H9 (cell line): ENCODE data around the gene AP3S2. TPM values are rescaled to one million over a fixed set of nuclear protein-coding genes. Genes with fewer than 3 reads are reported as not detected.

Experiments used
- DNase-seq: peaks from one replicate; pipeline ENCODE4 v3.0.0-alpha.2; 2017
- H2AFZ ChIP-seq: one replicate; pipeline ENCODE4 v1.6.1; 2013; ENCODE audit warnings: mild to moderate bottlenecking, low read length, control low read depth, moderate library complexity
- H2AK5ac ChIP-seq: 2 replicates; pipeline ENCODE4 v1.6.1; 2013; ENCODE audit warnings: low read length, control low read depth, mixed read lengths; ENCODE audit not compliant: insufficient read length
- H2BK120ac ChIP-seq: one replicate; pipeline ENCODE4 v1.6.1; 2013; ENCODE audit warnings: low read depth, mild to moderate bottlenecking, low read length, control low read depth, inconsistent platforms; ENCODE audit not compliant: poor library complexity, severe bottlenecking
- H2BK12ac ChIP-seq: 2 replicates; pipeline ENCODE4 v1.6.1; 2013; ENCODE audit warnings: low read length, control low read depth, mixed read lengths, low read depth; ENCODE audit not compliant: insufficient read length
- H2BK15ac ChIP-seq: 2 replicates; pipeline ENCODE4 v1.6.1; 2013; ENCODE audit warnings: low read depth, low read length, control low read depth
- H2BK20ac ChIP-seq: one replicate; pipeline ENCODE4 v1.6.1; 2013; ENCODE audit warnings: low read depth, mild to moderate bottlenecking, low read length, control low read depth, inconsistent platforms; ENCODE audit not compliant: poor library complexity, severe bottlenecking
- H2BK5ac ChIP-seq: 2 replicates; pipeline ENCODE4 v1.6.1; 2013; ENCODE audit warnings: low read length, control low read depth, mixed read lengths; ENCODE audit not compliant: insufficient read length
- H3K14ac ChIP-seq: 2 replicates; pipeline ENCODE4 v1.6.1; 2013; ENCODE audit warnings: low read length, control low read depth; ENCODE audit not compliant: insufficient read depth
- H3K18ac ChIP-seq: 2 replicates; pipeline ENCODE4 v1.6.1; 2013; ENCODE audit warnings: low read depth, mild to moderate bottlenecking, mixed read lengths, low read length, control low read depth; ENCODE audit not compliant: insufficient read length
- H3K23ac ChIP-seq: 2 replicates; pipeline ENCODE4 v1.6.1; 2013; ENCODE audit warnings: low read length, control low read depth, mixed read lengths, low read depth; ENCODE audit not compliant: insufficient read length
- H3K23me2 ChIP-seq: 2 replicates; pipeline ENCODE4 v1.6.1; 2013; ENCODE audit warnings: low read depth, mild to moderate bottlenecking, mixed read lengths, low read length, control low read depth; ENCODE audit not compliant: insufficient read length, poor library complexity, severe bottlenecking
- H3K27ac ChIP-seq: 2 replicates; pipeline ENCODE4 v1.5.1; 2013; ENCODE audit warnings: low read length, control low read depth, mixed read lengths, low read depth; ENCODE audit not compliant: insufficient read length
- H3K27me3 ChIP-seq: 2 replicates; pipeline ENCODE4 v1.6.1; 2013; ENCODE audit warnings: low read length, control low read depth, inconsistent platforms; ENCODE audit not compliant: insufficient read depth
- H3K4ac ChIP-seq: 2 replicates; pipeline ENCODE4 v1.6.1; 2013; ENCODE audit warnings: low read depth, mild to moderate bottlenecking, control low read depth, inconsistent platforms, low read length, moderate library complexity
- H3K4me1 ChIP-seq: 2 replicates; pipeline ENCODE4 v1.6.1; 2013; ENCODE audit warnings: low read length, control low read depth, inconsistent platforms; ENCODE audit not compliant: insufficient read depth
- H3K4me2 ChIP-seq: 2 replicates; pipeline ENCODE4 v1.6.1; 2013; ENCODE audit warnings: low read length, control low read depth, mixed read lengths; ENCODE audit not compliant: insufficient read length, insufficient read depth
- H3K56ac ChIP-seq: 2 replicates; pipeline ENCODE4 v1.6.1; 2013; ENCODE audit warnings: low read depth, mild to moderate bottlenecking, mixed read lengths, low read length, control low read depth; ENCODE audit not compliant: insufficient read length
- H3K79me1 ChIP-seq: 2 replicates; pipeline ENCODE4 v1.6.1; 2013; ENCODE audit warnings: low read depth, mild to moderate bottlenecking, moderate library complexity, low read length, control low read depth, inconsistent platforms; ENCODE audit not compliant: insufficient read depth, poor library complexity, severe bottlenecking
- H3K79me2 ChIP-seq: 2 replicates; pipeline ENCODE4 v1.6.1; 2013; ENCODE audit warnings: low read length, control low read depth, inconsistent platforms; ENCODE audit not compliant: insufficient read depth
- H3K9ac ChIP-seq: 2 replicates; pipeline ENCODE4 v1.6.1; 2013; ENCODE audit warnings: low read length, control low read depth, mixed read lengths; ENCODE audit not compliant: insufficient read length; ENCODE audit errors: extremely low read depth
- H3K9me3 ChIP-seq: one replicate; pipeline ENCODE4 v1.6.1; 2013; ENCODE audit warnings: low read depth, low read length, inconsistent platforms; ENCODE audit not compliant: control insufficient read depth
- H3T11ph ChIP-seq: one replicate; pipeline ENCODE4 v1.6.1; 2013; ENCODE audit warnings: mild to moderate bottlenecking, low read length, control low read depth, inconsistent platforms
- H4K20me1 ChIP-seq: one replicate; pipeline ENCODE4 v1.6.1; 2013; ENCODE audit not compliant: control insufficient read depth, insufficient read length, insufficient read depth
- H4K5ac ChIP-seq: 2 replicates; pipeline ENCODE4 v1.6.1; 2013; ENCODE audit warnings: low read depth, mild to moderate bottlenecking, mixed read lengths, low read length, control low read depth; ENCODE audit not compliant: insufficient read length
- H4K8ac ChIP-seq: replicated peaks from 2 replicates; pipeline ENCODE4 v1.6.1; 2013; ENCODE audit warnings: low read length, control low read depth, mixed read lengths, low read depth; ENCODE audit not compliant: insufficient read length
- H4K91ac ChIP-seq: 2 replicates; pipeline ENCODE4 v1.6.1; 2013; ENCODE audit warnings: low read depth, mild to moderate bottlenecking, moderate library complexity, mixed read lengths, low read length, control low read depth; ENCODE audit not compliant: insufficient read length
- H3K27ac Mint-ChIP-seq, 3 experiments: 2 replicates in 2 of 3; 3 replicates in 1 of 3; pipeline ENCODE4 v1.8.0; 2020 to 2021; ENCODE audit warnings: mixed read lengths in 3 of 3, mild to moderate bottlenecking in 1 of 3, moderate library complexity in 1 of 3
- H3K27me3 Mint-ChIP-seq: 2 replicates; pipeline ENCODE4 v1.8.0; 2021; ENCODE audit warnings: low read depth, mild to moderate bottlenecking, moderate library complexity, mixed read lengths
- H3K36me3 Mint-ChIP-seq, 3 experiments: 2 replicates in 2 of 3; 3 replicates in 1 of 3; pipeline ENCODE4 v1.8.0; 2020 to 2021; ENCODE audit warnings: low read depth in 3 of 3, mixed read lengths in 3 of 3; ENCODE audit not compliant: insufficient read depth in 1 of 3
- H3K4me1 Mint-ChIP-seq, 2 experiments: 2 replicates each; pipeline ENCODE4 v1.8.0; 2020; ENCODE audit warnings: mixed read lengths in 2 of 2
- H3K4me3 Mint-ChIP-seq, 2 experiments: 2 replicates in 1 of 2; 3 replicates in 1 of 2; pipeline ENCODE4 v1.8.0; 2020 to 2021; ENCODE audit warnings: mild to moderate bottlenecking in 2 of 2, mixed read lengths in 2 of 2, moderate library complexity in 1 of 2
- H3K9me3 Mint-ChIP-seq, 2 experiments: 2 replicates in 1 of 2; 3 replicates in 1 of 2; pipeline ENCODE4 v1.8.0; 2020; ENCODE audit warnings: mild to moderate bottlenecking in 2 of 2, mixed read lengths in 2 of 2, moderate library complexity in 1 of 2
- WGBS: extraction: QIAGEN DNeasy Blood & Tissue Kit; methylation state at CpG from one replicate; pipeline ENCODE4 v1.1.7; 2013; ENCODE audit warnings: missing lambda C conversion rate, low lambda C conversion rate, mixed read lengths; ENCODE audit not compliant: insufficient read length; ENCODE audit errors: extremely low coverage; 5-methylcytosine and 5-hydroxymethylcytosine counted together
- total RNA-seq: library from RNA; stranded (reverse); gene quantifications from 2 replicates; pipeline ENCODE4 v1.2.1, GENCODE V29; 2021
- TF ChIP-seq, protein P1 (sequence below): fragments of 200-600 bp; sonication (generic); conservative IDR thresholded peaks from 3 replicates; pipeline ENCODE4 v1.8.0; 2021; ENCODE audit warnings: antibody characterized with exemption, mild to moderate bottlenecking

Gene AP3S2
- total RNA-seq, 1 experiment from 2014 or later, result 33.9 TPM

DNA sequence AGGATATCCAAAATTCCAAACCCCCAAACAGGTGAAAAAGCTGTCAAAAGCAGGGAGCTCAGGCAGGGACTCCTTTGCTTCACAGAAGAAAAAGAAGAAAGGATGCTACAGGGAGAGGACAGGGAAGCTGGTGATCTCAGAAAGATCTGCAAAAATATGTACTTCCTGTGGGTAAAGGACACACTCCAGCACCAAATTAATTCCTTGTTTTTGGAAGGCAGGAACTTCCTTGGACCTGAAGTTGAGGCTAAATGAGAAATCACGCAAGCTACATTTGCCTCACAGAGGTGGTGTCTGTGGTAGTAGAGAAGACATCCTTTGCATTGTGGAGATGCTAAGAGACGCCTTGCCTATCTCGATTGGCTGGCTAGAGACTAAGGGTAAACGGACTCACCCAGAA, 52.5 kb downstream of the AP3S2 start:
- no peak overlapping the region for H2BK12ac ChIP-seq
- TF ChIP-seq, protein P1, sequence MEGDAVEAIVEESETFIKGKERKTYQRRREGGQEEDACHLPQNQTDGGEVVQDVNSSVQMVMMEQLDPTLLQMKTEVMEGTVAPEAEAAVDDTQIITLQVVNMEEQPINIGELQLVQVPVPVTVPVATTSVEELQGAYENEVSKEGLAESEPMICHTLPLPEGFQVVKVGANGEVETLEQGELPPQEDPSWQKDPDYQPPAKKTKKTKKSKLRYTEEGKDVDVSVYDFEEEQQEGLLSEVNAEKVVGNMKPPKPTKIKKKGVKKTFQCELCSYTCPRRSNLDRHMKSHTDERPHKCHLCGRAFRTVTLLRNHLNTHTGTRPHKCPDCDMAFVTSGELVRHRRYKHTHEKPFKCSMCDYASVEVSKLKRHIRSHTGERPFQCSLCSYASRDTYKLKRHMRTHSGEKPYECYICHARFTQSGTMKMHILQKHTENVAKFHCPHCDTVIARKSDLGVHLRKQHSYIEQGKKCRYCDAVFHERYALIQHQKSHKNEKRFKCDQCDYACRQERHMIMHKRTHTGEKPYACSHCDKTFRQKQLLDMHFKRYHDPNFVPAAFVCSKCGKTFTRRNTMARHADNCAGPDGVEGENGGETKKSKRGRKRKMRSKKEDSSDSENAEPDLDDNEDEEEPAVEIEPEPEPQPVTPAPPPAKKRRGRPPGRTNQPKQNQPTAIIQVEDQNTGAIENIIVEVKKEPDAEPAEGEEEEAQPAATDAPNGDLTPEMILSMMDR, result no peak
- Mint-ChIP-seq H3K27me3 (no peaks in the 10 kb centered on the region), H3K4me3 (no peak overlapping the region), H3K4me1 (no peaks in the 10 kb centered on the region), H3K36me3 (peaks cover 0 to 21% (median 11%) of the 10 kb centered on the region in 3 experiments; a peak in 6 of 7 replicates), H3K9me3 (no peaks in the 10 kb centered on the region), H3K27ac (no peak overlapping the region)
- no CpG with 5 or more reads among the region's 4 CpGs for WGBS
- no peak for DNase-seq
- H4K5ac ChIP-seq, result no peak overlapping the region
- no peak overlapping the region for H2BK120ac ChIP-seq
- H2AFZ ChIP-seq, result no peak overlapping the region
- no peak overlapping the region for H3K27ac ChIP-seq
- H3K14ac ChIP-seq, result no peak overlapping the region
- H3K23me2 ChIP-seq, result no peaks in the 10 kb centered on the region
- no peak overlapping the region for H3K4ac ChIP-seq
- no peaks in the 10 kb centered on the region for H3K79me1 ChIP-seq
- H3K4me2 ChIP-seq, result no peak overlapping the region
- H2AK5ac ChIP-seq, result no peak overlapping the region
- no peaks in the 10 kb centered on the region for H4K20me1 ChIP-seq
- H2BK5ac ChIP-seq, result no peak overlapping the region
- no peaks in the 10 kb centered on the region for H3K4me1 ChIP-seq
- no peak overlapping the region for H4K8ac ChIP-seq
- no peak overlapping the region for H2BK15ac ChIP-seq
- no peak overlapping the region for H3K56ac ChIP-seq
- H3K18ac ChIP-seq, result no peak overlapping the region
- no peak overlapping the region for H2BK20ac ChIP-seq
- H3T11ph ChIP-seq, result no peak overlapping the region
- no peaks in the 10 kb centered on the region for H3K79me2 ChIP-seq
- no peak overlapping the region for H3K23ac ChIP-seq
- no peak overlapping the region for H4K91ac ChIP-seq
- no peaks in the 10 kb centered on the region for H3K27me3 ChIP-seq
- H3K9me3 ChIP-seq, result no peaks in the 10 kb centered on the region
- H3K9ac ChIP-seq, result no peak overlapping the region
